Endothelial cell of umbilical vein (primary cell): ENCODE results near the gene KCNN3. TPM values are rescaled to one million over a fixed set of nuclear protein-coding genes. Genes with fewer than 3 reads are reported as not detected.

Experiments used
- BruUV-seq: library from RNA; stranded (reverse); fragments of 400-500 nt; replicated peaks from 2 replicates; lab custom pipeline; 2021; lab: Mats Ljungman, UMichigan
- CTCF ChIA-PET: fragments of 300-600, 350-600 bp; sonication (Branson Sonifier 250); formaldehyde crosslinking; loops from one replicate; lab custom pipeline; 2021; ENCODE audit warnings: antibody characterized with exemption, inconsistent platforms; lab: Charles Lee
- POLR2A ChIA-PET: fragments of 300-600, 350-600 bp; sonication (Branson Sonifier 250); formaldehyde crosslinking; loops from one replicate; lab custom pipeline; 2021; ENCODE audit warnings: antibody characterized with exemption, inconsistent platforms; lab: Charles Lee
- DNase-seq: peaks from one replicate; pipeline ENCODE4 v3.0.0-alpha.2; 2011; ENCODE audit warnings: low read depth, low spot score
- FAIRE-seq: peaks from 2 replicates; lab custom pipeline; 2011; peaks lifted over from hg19 to GRCh38; lab: Jason Lieb, UNC
- H2AFZ ChIP-seq: 2 replicates; pipeline ENCODE4 v1.6.0; 2012; ENCODE audit warnings: low read depth, low read length, control low read depth, inconsistent platforms
- H3K27ac ChIP-seq: 2 replicates; pipeline ENCODE4 v1.5.1; 2011; ENCODE audit warnings: low read depth, mild to moderate bottlenecking, control low read depth, low read length, moderate library complexity; ENCODE audit not compliant: insufficient read depth
- H3K27me3 ChIP-seq, 2 experiments: 2 replicates each; pipeline versions ENCODE4 v1.6.0 to v1.6.1; 2011; ENCODE audit warnings: low read length in 2 of 2, mixed read lengths in 1 of 2; ENCODE audit not compliant: control insufficient read depth in 2 of 2, insufficient read depth in 2 of 2
- H3K36me3 ChIP-seq, 2 experiments: 2 replicates in 1 of 2; 3 replicates in 1 of 2; pipeline ENCODE4 v1.5.1; 2011; ENCODE audit warnings: low read length in 2 of 2, mild to moderate bottlenecking in 1 of 2, moderate library complexity in 1 of 2; ENCODE audit not compliant: control insufficient read depth in 2 of 2, insufficient read depth in 2 of 2; ENCODE audit errors: extremely low read depth in 1 of 2
- H3K4me1 ChIP-seq: 3 replicates; pipeline ENCODE4 v1.5.1; 2011; ENCODE audit warnings: mild to moderate bottlenecking, low read length; ENCODE audit not compliant: control insufficient read depth, insufficient read depth; ENCODE audit errors: extremely low read depth
- H3K4me2 ChIP-seq: 2 replicates; pipeline ENCODE4 v1.6.1; 2011; ENCODE audit warnings: low read length, control low read depth, mixed read lengths; ENCODE audit not compliant: insufficient read depth
- H3K4me3 ChIP-seq, 3 experiments: fragments of 200-600 bp in 1 of 3; sonication (generic), shearing (Covaris generic) in 1 of 3; replicated peaks in 1 of 3; 2 replicates each; pipeline ENCODE4 v1.5.1; 2011 to 2016; ENCODE audit warnings: control low read depth in 3 of 3, low read length in 3 of 3, mild to moderate bottlenecking in 2 of 3, inconsistent platforms in 1 of 3, low read depth in 1 of 3, moderate library complexity in 1 of 3; ENCODE audit not compliant: insufficient read depth in 1 of 3
- H3K79me2 ChIP-seq: 2 replicates; pipeline ENCODE4 v1.6.0; 2012; ENCODE audit warnings: low read length, inconsistent platforms; ENCODE audit not compliant: control insufficient read depth, insufficient read depth
- H3K9ac ChIP-seq: replicated peaks from 2 replicates; pipeline ENCODE3; 2011; ENCODE audit warnings: low read length, control low read depth; ENCODE audit not compliant: insufficient read depth; ENCODE audit errors: extremely low read depth
- H3K9me1 ChIP-seq: replicated peaks from 3 replicates; pipeline ENCODE4 v1.6.0; 2011; ENCODE audit warnings: mild to moderate bottlenecking, low read length; ENCODE audit not compliant: control insufficient read depth, insufficient read depth; ENCODE audit errors: extremely low read depth
- H3K9me3 ChIP-seq: replicated peaks from 2 replicates; pipeline ENCODE4 v1.5.1; 2012; ENCODE audit warnings: low read length, inconsistent platforms; ENCODE audit not compliant: control insufficient read depth, insufficient read depth
- H4K20me1 ChIP-seq: replicated peaks from 2 replicates; pipeline ENCODE3; 2011; ENCODE audit warnings: mild to moderate bottlenecking, low read length; ENCODE audit not compliant: control insufficient read depth, insufficient read depth; ENCODE audit errors: extremely low read depth
- CTCF ChIP-seq, 2 donors: IDR thresholded peaks; 1 replicate in 1 of 2; 2 replicates in 1 of 2; pipeline ENCODE4 v1.5.1; 2011; ENCODE audit warnings: low read length in 2 of 2, mild to moderate bottlenecking in 2 of 2, moderate library complexity in 2 of 2, control low read depth in 1 of 2, inconsistent platforms in 1 of 2, low read depth in 1 of 2; ENCODE audit not compliant: insufficient read depth in 1 of 2; ENCODE audit errors: extremely low read depth in 1 of 2
- EZH2 ChIP-seq: IDR thresholded peaks from 2 replicates; pipeline ENCODE4 v1.6.1; 2012; ENCODE audit warnings: borderline replicate concordance, low read depth, mild to moderate bottlenecking, moderate library complexity, low read length, inconsistent platforms; ENCODE audit not compliant: severe bottlenecking
- FOS ChIP-seq: IDR thresholded peaks from 2 replicates; pipeline ENCODE4 v1.6.1; 2011; ENCODE audit warnings: mild to moderate bottlenecking, low read length, moderate library complexity, borderline replicate concordance; ENCODE audit not compliant: insufficient read depth
- GATA2 ChIP-seq: IDR thresholded peaks from 2 replicates; pipeline ENCODE4 v1.7.0; 2011; ENCODE audit warnings: low read depth, mild to moderate bottlenecking, moderate library complexity, mixed read lengths, low read length; ENCODE audit not compliant: insufficient read length, insufficient read depth
- JUN ChIP-seq: IDR thresholded peaks from 2 replicates; pipeline ENCODE4 v1.6.1; 2011; ENCODE audit warnings: borderline replicate concordance, low read depth; ENCODE audit not compliant: insufficient read length, insufficient read depth
- MAX ChIP-seq: IDR thresholded peaks from 2 replicates; pipeline ENCODE4 v1.6.1; 2011; ENCODE audit not compliant: insufficient read depth, insufficient read length
- MYC ChIP-seq: IDR thresholded peaks from one replicate; pipeline ENCODE4 v1.6.1; 2011; ENCODE audit warnings: mild to moderate bottlenecking, low read depth, low read length
- POLR2A ChIP-seq: IDR thresholded peaks from 2 replicates; pipeline ENCODE4 v1.6.1; 2012; ENCODE audit warnings: low read depth, mild to moderate bottlenecking, control low read depth, low read length
- POLR2AphosphoS5 ChIP-seq: IDR thresholded peaks from 2 replicates; pipeline ENCODE4 v1.6.1; 2012; ENCODE audit warnings: low read depth, mild to moderate bottlenecking, control low read depth, low read length, moderate library complexity; ENCODE audit not compliant: insufficient read depth
- dilution Hi-C: fragments of 300-500 bp; cut with MboI; formaldehyde crosslinking; loops from one replicate; pipeline ENCODE4 v1.15.0; 2019; ENCODE audit warnings: low sequenced_read_pairs; ENCODE audit not compliant: extremely low pct_ligation_motif_present
- intact Hi-C: fragments of 100-400 bp; cut with micrococcal nuclease; formaldehyde crosslinking; loops from one replicate; pipeline ENCODE4 v1.10.0; 2022
- polyA plus RNA-seq, 4 experiments: library from polyadenylated mRNA; depleted of rRNA in 3 of 4; stranded (reverse) in 3 of 4; unstranded in 1 of 4; fragments of >200 nt; gene quantifications; 2 replicates each; pipeline versions ENCODE4 v1.2.1 to v1.2.3, GENCODE V29; 2011 to 2012; ENCODE audit warnings: missing spikeins in 1 of 4
- total RNA-seq: library from RNA; stranded (reverse); gene quantifications from 2 replicates; pipeline ENCODE4 v1.2.3, GENCODE V29; 2021

Gene KCNN3
- total and polyA plus RNA-seq, 2 donors (not counting 3 experiments of a cell fraction or from before 2014, with no cell fraction given) = 0.91 to 1.1 TPM

- no peak for FAIRE-seq
- CTCF ChIA-PET = interaction anchor here (0.9 to 1.7 kb wide), 5 partner anchors 19 to 119 kb away, joined by 3 read pairs; no protein-coding TSS in a partner anchor
Observed at GRCh38 chr1:154824179-154825000, 45.7 kb downstream of the KCNN3 start.

More at GRCh38 chr1:154824179-154825000, 45.7 kb downstream of the KCNN3 start:
- H4K20me1 ChIP-seq = no peaks in the 10 kb centered on the region
- DNase-seq = no peak
- H3K9me3 ChIP-seq = no peaks in the 10 kb centered on the region
- no peaks in the 10 kb centered on the region for H3K9me1 ChIP-seq
- TF ChIP-seq JUN (no peak), MAX (no peak), MYC (no peak), CTCF (IDR thresholded peaks at IDR 0.05; ENCODE audit: extremely low read depth in 1 of 2, insufficient read depth in 1 of 2, low read depth in 1 of 2, low read length in 2 of 2) (no peak), GATA2 (no peak), POLR2A (no peak), POLR2AphosphoS5 (no peak), EZH2 (no peak), FOS (no peak)
- dilution Hi-C loops (no loop called here), intact Hi-C loops (no loop called here)
- H3K36me3 ChIP-seq = no peaks in the 10 kb centered on the region
- H3K79me2 ChIP-seq = no peaks in the 10 kb centered on the region
- no peak overlapping the region for H2AFZ ChIP-seq
- no peak overlapping the region for H3K4me3 ChIP-seq
- POLR2A ChIA-PET = no interaction called here
- no peak overlapping the region for H3K4me2 ChIP-seq
- peaks cover 0 to 1% of the 10 kb centered on the region in 2 experiments for H3K27me3 ChIP-seq
- H3K27ac ChIP-seq = no peak overlapping the region
- H3K9ac ChIP-seq = no peak overlapping the region
- H3K4me1 ChIP-seq = no peaks in the 10 kb centered on the region
- no TSS peak for BruUV-seq
